ENCODE data around the gene UBE2O.

The UBE2O gene

GRCh38 chr17:76475302-76475701 lies 22.4 kb upstream of the UBE2O start:
- TF ChIP-seq REST (IDR thresholded peaks at IDR 0.05; ENCODE audit: insufficient replicate concordance, low read depth) (no peak), POLR2AphosphoS5 (IDR thresholded peaks at IDR 0.05; ENCODE audit: low read depth) (no peak), SPI1 (IDR thresholded peaks at IDR 0.05; ENCODE audit: borderline replicate concordance, low read depth) (no peak), GABPA (IDR thresholded peaks at IDR 0.05; ENCODE audit: low read depth) (no peak), CTCF (IDR thresholded peaks at IDR 0.05; ENCODE audit: insufficient read depth, low read length) (no peak)
- no peak for DNase-seq (ENCODE audit: low read depth in 1 of 2, low spot score in 1 of 2)
- no peak overlapping the region for H3K4me3 ChIP-seq (replicated peaks; ENCODE audit: insufficient read depth, low read length)
- no peaks in the 10 kb centered on the region for H3K27me3 ChIP-seq (ENCODE audit: insufficient read depth, poor library complexity, severe bottlenecking)
- H3K27ac ChIP-seq (replicated peaks): no peak overlapping the region

- Histone ChIP-seq H3K4me3 (replicated peaks; ENCODE audit: insufficient read depth, low read length) (no peak overlapping the region), H3K27me3 (ENCODE audit: insufficient read depth, poor library complexity, severe bottlenecking) (no peaks in the 10 kb centered on the region), H3K27ac (replicated peaks) (no peak overlapping the region)
- TF ChIP-seq REST (IDR thresholded peaks at IDR 0.05; ENCODE audit: insufficient replicate concordance, low read depth): no peak
- no peak for TF ChIP-seq GABPA (IDR thresholded peaks at IDR 0.05; ENCODE audit: low read depth)
- no peak for TF ChIP-seq CTCF (IDR thresholded peaks at IDR 0.05; ENCODE audit: insufficient read depth, low read length)
- TF ChIP-seq POLR2AphosphoS5 (IDR thresholded peaks at IDR 0.05; ENCODE audit: low read depth): no peak
- TF ChIP-seq SPI1 (IDR thresholded peaks at IDR 0.05; ENCODE audit: borderline replicate concordance, low read depth): no peak
- no peak for DNase-seq (ENCODE audit: low read depth in 1 of 2, low spot score in 1 of 2)
These were observed 21.9 kb upstream of the UBE2O start for GRCh38 chr17:76474894-76475293.

GRCh38 chr17:76474238-76474637 lies 21.3 kb upstream of the UBE2O start:
- Histone ChIP-seq H3K4me3 (replicated peaks; ENCODE audit: insufficient read depth, low read length) (no peak overlapping the region), H3K27me3 (ENCODE audit: insufficient read depth, poor library complexity, severe bottlenecking) (no peaks in the 10 kb centered on the region), H3K27ac (replicated peaks) (no peak overlapping the region)
- DNase-seq (ENCODE audit: low read depth in 1 of 2, low spot score in 1 of 2): no peak
- TF ChIP-seq GABPA (IDR thresholded peaks at IDR 0.05; ENCODE audit: low read depth) (no peak), POLR2AphosphoS5 (IDR thresholded peaks at IDR 0.05; ENCODE audit: low read depth) (no peak), REST (IDR thresholded peaks at IDR 0.05; ENCODE audit: insufficient replicate concordance, low read depth) (no peak), SPI1 (IDR thresholded peaks at IDR 0.05; ENCODE audit: borderline replicate concordance, low read depth) (no peak), CTCF (IDR thresholded peaks at IDR 0.05; ENCODE audit: insufficient read depth, low read length) (no peak)

Measured in HL-60 (cell line).